K562 (cell line): ENCODE results near the gene PRKACA.
A peak's percentile ranks its signal among the peaks of the same experiment; 100 is the strongest.

Experiments used
- CEBPZ ChIP-seq: fragments of 150-350 bp; IDR thresholded peaks from 2 replicates; pipeline ENCODE4 v1.6.1; 2014; ENCODE audit warnings: low read depth, mild to moderate bottlenecking, low read length, borderline replicate concordance
- JUN ChIP-seq, 2 experiments: sonication (generic) in 1 of 2; formaldehyde crosslinking in 1 of 2; IDR thresholded peaks; 2 replicates each; pipeline versions ENCODE4 v1.6.1 to v1.8.0; 2012 to 2022; ENCODE audit warnings: borderline replicate concordance in 2 of 2, mild to moderate bottlenecking in 2 of 2, improper control_type of control experiment in 1 of 2, low read depth in 1 of 2, low read length in 1 of 2, missing genetic modification reagents in 1 of 2
- JUND ChIP-seq, 2 experiments: IDR thresholded peaks; 2 replicates in 1 of 2; 3 replicates in 1 of 2; pipeline ENCODE4 v1.6.1; 2011; ENCODE audit warnings: borderline replicate concordance in 2 of 2, low read depth in 2 of 2, low read length in 2 of 2, improper control_type of control experiment in 1 of 2, missing biosample characterization in 1 of 2, missing genetic modification characterization in 1 of 2, missing genetic modification reagents in 1 of 2
- NFYB ChIP-seq: IDR thresholded peaks from 2 replicates; pipeline ENCODE4 v1.6.1; 2011; ENCODE audit warnings: mild to moderate bottlenecking, moderate library complexity; ENCODE audit not compliant: insufficient read length; ENCODE audit errors: extremely low read depth
- NONO ChIP-seq, 2 experiments: fragments of 200-400 bp in 1 of 2; fragments of 450-650 bp in 1 of 2; formaldehyde crosslinking in 1 of 2; IDR thresholded peaks; 2 replicates each; pipeline ENCODE4 v1.6.1; 2017; ENCODE audit warnings: low read depth in 2 of 2, mild to moderate bottlenecking in 2 of 2, moderate library complexity in 2 of 2, low read length in 1 of 2
- POLR2AphosphoS5 ChIP-seq: IDR thresholded peaks from 2 replicates; pipeline ENCODE4 v1.6.1; 2011; ENCODE audit warnings: mild to moderate bottlenecking, low read depth, low read length, moderate library complexity; ENCODE audit not compliant: control insufficient read depth, insufficient read depth
- ZNF444 ChIP-seq: fragments of 250-450 bp; sonication (Bioruptor Pico); IDR thresholded peaks from 2 replicates; pipeline ENCODE4 v1.4.0; 2020; ENCODE audit warnings: mild to moderate bottlenecking, moderate library complexity

- TF ChIP-seq CEBPZ (peak; percentile 96), ZNF444 (CRISPR knock-in tag) (no peak), NFYB (peak; percentile 96), JUN (IDR thresholded peaks at IDR 0.05; ENCODE audit: borderline replicate concordance, low read depth, low read length) (no peak), JUN (CRISPR knock-in tag; IDR thresholded peaks at IDR 0.05; ENCODE audit: borderline replicate concordance) (no peak), NONO (IDR thresholded peaks at IDR 0.05; ENCODE audit: low read depth in 2 of 2, low read length in 1 of 2) (no peak), POLR2AphosphoS5 (no peak), JUND (IDR thresholded peaks at IDR 0.05; ENCODE audit: borderline replicate concordance, low read depth, low read length) (0 out of 2 replicates have a peak, but pooled peaks have one; percentile 14), JUND (tag; IDR thresholded peaks at IDR 0.05; ENCODE audit: borderline replicate concordance, low read depth, low read length) (no peak)
Observed at GRCh38 chr19:14117668-14118164, at the start of gene PRKACA.
